ENCODE measurements around the gene KRT73.

KRT73 gene

GRCh38 chr12:52618216-52618615 is at the start of gene KRT73:
TSS of gene KRT73 (minus strand) at chr12:52618559. CDS start at chr12:52618524, 35 bp downstream.
- no peak for DNase-seq

- no peak for DNase-seq
Measured at GRCh38 chr12:52667931-52668330, 49.6 kb upstream of the KRT73 start.

- no peak for DNase-seq
Measured at GRCh38 chr12:52667509-52667908, 49.1 kb upstream of the KRT73 start.

GRCh38 chr12:52666471-52666870 is 48.1 kb upstream of the KRT73 start:
- no peak for DNase-seq

GRCh38 chr12:52663420-52663819 is 45.1 kb upstream of the KRT73 start:
- DNase-seq: no peak

- DNase-seq: no peak
Measured at GRCh38 chr12:52662918-52663229, 44.5 kb upstream of the KRT73 start.

- no peak for DNase-seq
Measured at GRCh38 chr12:52662093-52662917, 43.9 kb upstream of the KRT73 start.

- no peak for DNase-seq
Measured at GRCh38 chr12:52661668-52662067, 43.3 kb upstream of the KRT73 start.

- DNase-seq: no peak
Measured at GRCh38 chr12:52660934-52661499, 42.7 kb upstream of the KRT73 start.

GRCh38 chr12:52659951-52660350 is 41.6 kb upstream of the KRT73 start:
- DNase-seq: no peak

- no peak for DNase-seq
Measured at GRCh38 chr12:52659395-52659794, 41.0 kb upstream of the KRT73 start.

- DNase-seq: no peak
Measured at GRCh38 chr12:52658196-52658595, 39.8 kb upstream of the KRT73 start.

- DNase-seq: no peak
Measured at GRCh38 chr12:52657250-52657902, 39.0 kb upstream of the KRT73 start.

GRCh38 chr12:52656616-52657015 is 38.3 kb upstream of the KRT73 start:
- no peak for DNase-seq

- DNase-seq: no peak
Measured at GRCh38 chr12:52655720-52656124, 37.4 kb upstream of the KRT73 start.

- DNase-seq: no peak
Measured at GRCh38 chr12:52655251-52655650, 36.9 kb upstream of the KRT73 start.

- DNase-seq: no peak
Measured at GRCh38 chr12:52651726-52652261, 33.4 kb upstream of the KRT73 start, which contains the start of gene KRT2. TSS of gene KRT2 (minus strand) at chr12:52652211. CDS start at chr12:52652142, 69 bp downstream.

- DNase-seq: no peak
Measured at GRCh38 chr12:52650520-52651081, 32.2 kb upstream of the KRT73 start.

GRCh38 chr12:52649066-52649465 is 30.7 kb upstream of the KRT73 start:
- no peak for DNase-seq

- DNase-seq: no peak
Measured at GRCh38 chr12:52648012-52648550, 29.7 kb upstream of the KRT73 start.

- DNase-seq: no peak
Measured at GRCh38 chr12:52647601-52648000, 29.2 kb upstream of the KRT73 start.

- DNase-seq: no peak
Measured at GRCh38 chr12:52646613-52647012, 28.3 kb upstream of the KRT73 start.

- no peak for DNase-seq
Measured at GRCh38 chr12:52645982-52646381, 27.6 kb upstream of the KRT73 start.
